Osteocyte (in vitro differentiated cells): ENCODE measurements around the gene ETNK2. TPM values are rescaled to one million over a fixed set of nuclear protein-coding genes. Genes with fewer than 3 reads are reported as not detected.

Source experiments
- DNase-seq: peaks from one replicate; pipeline ENCODE4 v3.0.0; 2021; ENCODE audit warnings: mixed read lengths; ENCODE audit not compliant: unreplicated experiment; ENCODE audit errors: extremely low spot score
- H3K27ac Mint-ChIP-seq: one replicate; pipeline ENCODE4 v1.8.0; 2021; ENCODE audit warnings: mild to moderate bottlenecking, mixed read lengths; ENCODE audit not compliant: unreplicated experiment
- H3K27me3 Mint-ChIP-seq: one replicate; pipeline ENCODE4 v1.8.0; 2021; ENCODE audit warnings: mixed read lengths; ENCODE audit not compliant: unreplicated experiment
- H3K36me3 Mint-ChIP-seq: one replicate; pipeline ENCODE4 v1.8.0; 2021; ENCODE audit warnings: mixed read lengths; ENCODE audit not compliant: unreplicated experiment
- H3K4me1 Mint-ChIP-seq: one replicate; pipeline ENCODE4 v1.8.0; 2021; ENCODE audit warnings: mixed read lengths; ENCODE audit not compliant: unreplicated experiment
- H3K4me3 Mint-ChIP-seq: one replicate; pipeline ENCODE4 v1.8.0; 2021; ENCODE audit warnings: mild to moderate bottlenecking, moderate library complexity, mixed read lengths; ENCODE audit not compliant: unreplicated experiment
- H3K9me3 Mint-ChIP-seq: one replicate; pipeline ENCODE4 v1.8.0; 2021; ENCODE audit warnings: mixed read lengths; ENCODE audit not compliant: unreplicated experiment
- total RNA-seq: library from RNA; stranded (reverse); gene quantifications from 2 replicates; pipeline ENCODE4 v1.2.1, GENCODE V29; 2021
- TF ChIP-seq, protein P1 (sequence below): fragments of 200-600 bp; sonication (generic); IDR thresholded peaks from 2 replicates; pipeline ENCODE4 v1.5.0; 2021; ENCODE audit warnings: antibody characterized with exemption, mild to moderate bottlenecking, moderate library complexity

ETNK2 gene
- total RNA-seq, 1 donor from 2014 or later = 15.4 TPM

DNA sequence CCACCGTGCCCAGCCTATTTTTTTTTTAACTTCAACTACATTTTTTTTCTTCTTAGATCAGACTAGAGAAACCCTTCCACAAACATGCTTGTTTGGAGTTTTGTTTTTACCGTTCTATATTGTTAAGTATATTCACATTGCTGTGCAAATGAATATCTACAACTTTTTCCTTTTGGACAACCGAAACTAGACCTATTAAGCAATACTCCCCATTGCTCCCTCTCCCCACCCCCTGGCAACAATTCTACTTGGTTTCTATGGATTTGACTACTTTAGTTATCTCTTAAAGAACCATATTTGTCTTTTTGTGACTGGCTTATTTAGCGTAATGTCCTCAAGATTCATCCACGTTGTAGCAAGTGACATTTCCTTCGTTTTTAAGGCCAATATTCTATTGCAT lies 19.1 kb downstream of the ETNK2 start:
- H3K4me1 Mint-ChIP-seq = peaks cover 30% of the 10 kb centered on the region
- H3K4me3 Mint-ChIP-seq = no peak overlapping the region
- TF ChIP-seq, protein P1, sequence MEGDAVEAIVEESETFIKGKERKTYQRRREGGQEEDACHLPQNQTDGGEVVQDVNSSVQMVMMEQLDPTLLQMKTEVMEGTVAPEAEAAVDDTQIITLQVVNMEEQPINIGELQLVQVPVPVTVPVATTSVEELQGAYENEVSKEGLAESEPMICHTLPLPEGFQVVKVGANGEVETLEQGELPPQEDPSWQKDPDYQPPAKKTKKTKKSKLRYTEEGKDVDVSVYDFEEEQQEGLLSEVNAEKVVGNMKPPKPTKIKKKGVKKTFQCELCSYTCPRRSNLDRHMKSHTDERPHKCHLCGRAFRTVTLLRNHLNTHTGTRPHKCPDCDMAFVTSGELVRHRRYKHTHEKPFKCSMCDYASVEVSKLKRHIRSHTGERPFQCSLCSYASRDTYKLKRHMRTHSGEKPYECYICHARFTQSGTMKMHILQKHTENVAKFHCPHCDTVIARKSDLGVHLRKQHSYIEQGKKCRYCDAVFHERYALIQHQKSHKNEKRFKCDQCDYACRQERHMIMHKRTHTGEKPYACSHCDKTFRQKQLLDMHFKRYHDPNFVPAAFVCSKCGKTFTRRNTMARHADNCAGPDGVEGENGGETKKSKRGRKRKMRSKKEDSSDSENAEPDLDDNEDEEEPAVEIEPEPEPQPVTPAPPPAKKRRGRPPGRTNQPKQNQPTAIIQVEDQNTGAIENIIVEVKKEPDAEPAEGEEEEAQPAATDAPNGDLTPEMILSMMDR = no peak
- DNase-seq = no peak
- no peaks in the 10 kb centered on the region for H3K27me3 Mint-ChIP-seq
- no peaks in the 10 kb centered on the region for H3K9me3 Mint-ChIP-seq
- H3K27ac Mint-ChIP-seq = no peak overlapping the region
- peaks cover 2% of the 10 kb centered on the region for H3K36me3 Mint-ChIP-seq

DNA sequence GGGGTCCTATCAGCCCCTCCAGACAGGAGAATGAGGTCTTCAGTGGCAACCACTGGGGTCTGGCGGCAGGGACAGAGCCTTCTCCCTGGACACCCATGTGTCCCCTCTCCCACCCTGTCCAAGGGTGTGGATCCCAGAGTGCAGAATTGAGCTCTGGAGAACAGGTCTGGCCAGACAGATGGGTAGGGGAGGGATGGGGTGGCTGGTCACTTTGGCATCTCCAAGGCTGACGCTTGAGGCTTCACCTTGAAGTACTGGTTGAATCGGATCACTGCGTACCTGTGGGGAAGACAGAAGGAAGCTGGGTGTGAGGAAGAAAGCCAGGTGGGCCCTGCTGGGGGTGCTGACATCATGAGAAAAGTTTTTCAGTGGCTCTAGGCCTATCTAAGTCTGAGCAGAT lies 19.9 kb downstream of the ETNK2 start:
- no peaks in the 10 kb centered on the region for H3K9me3 Mint-ChIP-seq
- peaks cover 36% of the 10 kb centered on the region for H3K4me1 Mint-ChIP-seq
- no peak for DNase-seq
- peaks cover 2% of the 10 kb centered on the region for H3K36me3 Mint-ChIP-seq
- H3K27ac Mint-ChIP-seq = no peak overlapping the region
- peak overlapping the region; percentile 22 for H3K4me3 Mint-ChIP-seq
- H3K27me3 Mint-ChIP-seq = no peaks in the 10 kb centered on the region
- TF ChIP-seq, protein P1 = no peak

DNA sequence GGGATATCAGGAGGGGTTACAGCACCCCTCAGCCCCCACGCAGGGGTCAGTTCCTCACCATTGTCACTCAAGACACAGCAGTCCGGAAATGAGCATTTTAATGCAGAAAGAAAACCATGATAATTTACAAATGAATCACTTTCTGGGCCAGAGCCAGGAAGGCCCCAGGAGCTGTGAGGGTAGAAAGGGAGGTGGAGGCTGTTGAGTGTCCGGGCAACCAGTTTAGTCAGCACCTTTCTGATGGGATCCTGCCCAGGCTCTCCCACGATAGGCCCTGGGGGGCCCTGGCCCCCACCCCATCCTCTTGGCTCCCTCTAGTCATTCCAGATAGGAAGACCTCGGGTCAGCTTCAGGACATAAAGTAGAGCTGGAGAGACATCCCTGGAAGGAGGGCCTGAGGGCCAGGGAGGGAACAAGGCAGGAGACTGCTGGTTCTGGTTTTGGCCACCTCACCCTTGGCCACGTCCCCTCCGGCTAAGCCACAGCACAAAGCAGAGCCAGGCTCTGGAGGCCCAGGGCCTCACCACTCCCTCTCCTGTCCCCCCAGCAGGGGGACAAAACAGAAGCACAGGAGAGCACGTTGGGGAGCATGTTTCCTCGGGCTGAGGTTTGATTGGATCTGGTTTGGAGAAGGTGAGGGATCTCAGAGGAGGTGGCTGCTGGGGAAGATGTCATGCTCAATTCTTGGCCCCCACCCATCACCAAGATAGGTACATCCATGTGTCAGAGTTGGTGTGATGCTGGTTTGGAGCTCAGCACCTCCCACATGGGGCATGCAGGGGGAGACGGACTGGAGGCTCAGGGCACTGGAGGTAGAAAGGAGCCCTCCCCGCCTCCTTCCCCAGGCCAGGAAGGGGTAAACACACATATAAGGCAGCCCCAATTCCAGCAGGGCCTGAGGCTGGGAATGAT lies 20.6 kb downstream of the ETNK2 start:
- H3K27me3 Mint-ChIP-seq = no peaks in the 10 kb centered on the region
- no peak for DNase-seq
- H3K4me1 Mint-ChIP-seq = peaks cover 36% of the 10 kb centered on the region
- no peaks in the 10 kb centered on the region for H3K9me3 Mint-ChIP-seq
- no peak overlapping the region for H3K4me3 Mint-ChIP-seq
- peaks cover 2% of the 10 kb centered on the region for H3K36me3 Mint-ChIP-seq
- H3K27ac Mint-ChIP-seq = peak overlapping the region; percentile 85
- TF ChIP-seq, protein P1 = peak; percentile 19

DNA sequence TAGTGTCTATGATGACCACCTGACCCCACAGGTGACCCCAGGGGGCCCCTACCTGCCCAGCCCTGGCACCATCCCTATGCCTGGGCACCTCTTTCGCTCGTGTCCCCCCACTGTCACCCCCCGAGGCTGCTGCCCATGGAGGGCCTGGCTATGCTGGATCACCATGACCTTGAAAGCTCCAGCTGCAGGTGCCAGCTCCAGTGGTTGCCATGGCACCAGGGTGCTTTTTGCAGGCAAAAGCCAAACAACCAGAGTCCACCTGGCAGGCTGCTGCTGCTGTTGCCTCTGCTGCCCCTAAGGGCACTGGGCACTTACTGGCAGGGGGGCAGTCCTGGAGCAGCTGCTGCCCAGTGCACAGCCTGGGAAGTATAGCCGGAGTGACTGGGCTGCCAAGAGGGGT lies 21.7 kb downstream of the ETNK2 start:
- no peak overlapping the region for H3K4me3 Mint-ChIP-seq
- no peaks in the 10 kb centered on the region for H3K27me3 Mint-ChIP-seq
- no peak for DNase-seq
- H3K27ac Mint-ChIP-seq = no peak overlapping the region
- no peaks in the 10 kb centered on the region for H3K9me3 Mint-ChIP-seq
- TF ChIP-seq, protein P1 = no peak
- peaks cover 36% of the 10 kb centered on the region for H3K4me1 Mint-ChIP-seq
- no peaks in the 10 kb centered on the region for H3K36me3 Mint-ChIP-seq

DNA sequence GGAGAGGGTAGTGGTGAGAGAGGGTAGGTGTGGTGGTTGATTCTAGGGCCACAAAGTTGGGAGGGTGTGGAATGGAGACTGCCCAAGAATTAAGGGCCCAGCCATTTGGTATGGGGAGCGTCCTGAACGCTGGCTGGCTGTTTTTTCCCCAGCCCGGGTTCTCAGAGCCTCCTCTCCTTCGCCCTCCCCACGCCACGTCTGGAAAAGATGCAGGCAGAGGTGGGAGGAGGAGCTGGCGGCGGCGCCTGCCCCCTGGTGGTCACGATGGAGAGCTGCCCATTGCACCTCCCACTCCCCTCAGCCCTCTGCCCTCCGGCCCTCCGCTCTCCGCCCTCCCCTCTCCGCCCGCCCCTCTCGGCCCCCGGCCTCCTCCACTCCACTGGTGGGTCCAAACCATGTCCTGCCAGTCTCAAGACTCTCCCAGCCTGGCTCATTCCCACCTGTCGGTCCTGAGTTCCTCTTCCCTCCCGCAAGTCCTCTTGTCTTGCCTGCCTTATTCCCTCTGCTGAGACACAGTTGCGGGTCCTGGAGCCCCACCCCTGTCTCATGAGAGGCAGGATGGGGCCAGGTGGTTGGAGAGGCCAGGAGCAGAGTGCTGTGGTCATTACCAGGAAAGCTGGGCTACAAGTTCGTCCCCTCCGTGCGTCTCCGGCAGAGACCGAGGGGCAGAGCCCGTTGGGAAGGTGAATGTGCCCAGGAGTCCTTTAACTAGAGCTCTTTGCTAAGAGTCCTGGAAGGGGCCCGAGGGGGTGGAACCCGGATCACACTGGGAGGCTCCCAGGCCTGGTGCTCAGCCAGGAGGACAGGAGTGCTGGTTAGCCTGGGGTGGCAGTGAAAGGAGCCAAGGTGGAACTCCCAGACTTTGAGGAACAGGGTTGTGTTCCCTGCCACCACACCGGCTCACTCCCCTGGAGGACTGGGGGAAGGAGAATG lies 22.6 kb downstream of the ETNK2 start:
- TF ChIP-seq, protein P1 = peak; percentile 95
- no peaks in the 10 kb centered on the region for H3K27me3 Mint-ChIP-seq
- DNase-seq = peak; percentile 88
- peaks cover 36% of the 10 kb centered on the region for H3K4me1 Mint-ChIP-seq
- no peaks in the 10 kb centered on the region for H3K36me3 Mint-ChIP-seq
- H3K4me3 Mint-ChIP-seq = no peak overlapping the region
- H3K9me3 Mint-ChIP-seq = no peaks in the 10 kb centered on the region
- H3K27ac Mint-ChIP-seq = peak overlapping the region; percentile 10
